Activated CD8-positive, alpha-beta T cell treated with anti-CD3 and anti-CD28 coated beads for 36 hours (primary cell): ENCODE results near the gene TMED1. TPM values are rescaled to one million over a fixed set of nuclear protein-coding genes. Genes with fewer than 3 reads are reported as not detected.
A peak's percentile ranks its signal among the peaks of the same experiment; 100 is the strongest.

Experiments
- ATAC-seq: fragments of 200-7000 bp; cut with Tn5 transposase; one replicate; pipeline ENCODE4 v1.10.0; 2021; ENCODE audit warnings: mild to moderate bottlenecking, moderate library complexity
- CTCF ChIA-PET: fragments of 350-600 bp; sonication (Branson Sonifier 250); formaldehyde crosslinking; loops from one replicate; lab custom pipeline; 2021; ENCODE audit warnings: antibody characterized with exemption; lab: Charles Lee
- POLR2A ChIA-PET: fragments of 350-600 bp; sonication (Branson Sonifier 250); formaldehyde crosslinking; loops from one replicate; lab custom pipeline; 2021; ENCODE audit warnings: antibody characterized with exemption; lab: Charles Lee
- DNase-seq: peaks from one replicate; pipeline ENCODE4 v3.0.0-alpha.2; 2020
- H3K27ac Mint-ChIP-seq: one replicate; pipeline ENCODE4 v1.8.0; 2021; ENCODE audit warnings: mild to moderate bottlenecking, mixed read lengths
- H3K27me3 Mint-ChIP-seq: one replicate; pipeline ENCODE4 v1.8.0; 2021; ENCODE audit warnings: mixed read lengths
- H3K36me3 Mint-ChIP-seq: one replicate; pipeline ENCODE4 v1.8.0; 2021; ENCODE audit warnings: low read depth, mixed read lengths
- H3K4me1 Mint-ChIP-seq: one replicate; pipeline ENCODE4 v1.8.0; 2021; ENCODE audit warnings: low read depth, mixed read lengths
- H3K4me3 Mint-ChIP-seq: one replicate; pipeline ENCODE4 v1.8.0; 2021; ENCODE audit warnings: mild to moderate bottlenecking, moderate library complexity, mixed read lengths
- H3K9me3 Mint-ChIP-seq: one replicate; pipeline ENCODE4 v1.8.0; 2021; ENCODE audit warnings: mixed read lengths
- intact Hi-C: fragments of 100-400 bp; cut with micrococcal nuclease; formaldehyde crosslinking; loops from one replicate; pipeline ENCODE4 v1.10.0; 2022
- total RNA-seq, 2 experiments: library from RNA; stranded (reverse); gene quantifications; one replicate each; pipeline ENCODE4 v1.2.3, GENCODE V29; 2021
- TF ChIP-seq, protein P1 (sequence below): fragments of 200-600 bp; IDR thresholded peaks from one replicate; pipeline ENCODE4 v1.8.0; 2022; ENCODE audit warnings: antibody characterized with exemption, mild to moderate bottlenecking

Gene TMED1, protein sequence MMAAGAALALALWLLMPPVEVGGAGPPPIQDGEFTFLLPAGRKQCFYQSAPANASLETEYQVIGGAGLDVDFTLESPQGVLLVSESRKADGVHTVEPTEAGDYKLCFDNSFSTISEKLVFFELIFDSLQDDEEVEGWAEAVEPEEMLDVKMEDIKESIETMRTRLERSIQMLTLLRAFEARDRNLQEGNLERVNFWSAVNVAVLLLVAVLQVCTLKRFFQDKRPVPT
- 10 to 100 TPM; 12.9 to 15.0 TPM for total RNA-seq

DNA sequence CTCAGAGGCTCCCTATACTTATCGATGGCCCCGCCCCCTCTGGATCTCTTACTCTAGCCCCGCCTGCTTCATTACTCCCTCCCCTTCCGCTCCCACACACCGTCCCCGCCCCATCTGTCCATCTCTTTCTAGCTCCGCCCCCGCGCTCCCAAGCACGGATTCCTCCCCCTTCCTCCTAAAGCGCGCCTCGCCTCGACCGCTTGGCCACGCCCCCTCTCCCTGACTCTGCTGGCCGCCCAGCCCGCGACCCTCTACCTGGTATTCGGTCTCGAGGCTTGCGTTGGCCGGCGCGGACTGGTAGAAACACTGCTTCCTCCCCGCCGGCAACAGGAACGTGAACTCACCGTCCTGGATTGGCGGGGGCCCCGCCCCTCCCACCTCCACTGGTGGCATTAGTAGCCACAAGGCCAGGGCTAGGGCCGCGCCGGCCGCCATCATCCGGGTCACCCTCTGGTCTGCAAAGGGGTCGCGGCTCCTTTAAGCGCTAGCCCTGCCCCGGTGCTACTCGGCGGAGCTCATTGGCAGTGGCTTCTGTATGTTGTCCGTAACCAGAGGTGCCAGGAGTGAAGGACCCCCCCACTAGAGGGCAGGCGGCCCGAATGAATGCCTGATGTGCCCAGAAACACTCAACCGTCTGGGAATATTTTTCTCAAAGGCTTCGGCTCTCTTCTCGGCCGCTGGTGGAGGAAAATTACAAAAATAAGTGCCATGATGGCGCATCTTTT is at the start of gene TMED1:
Gene TMED1 (minus strand): TSS at position 459 of the 725 bp plus-strand sequence. CDS start 21 bp downstream, at position 438.
- Mint-ChIP-seq H3K4me1 (peaks cover 16% of the 10 kb centered on the region), H3K4me3 (peak within 1 kb of the TSS; percentile 98), H3K27me3 (no peaks in the 10 kb centered on the region), H3K9me3 (peaks cover 10% of the 10 kb centered on the region), H3K27ac (peak within 1 kb of the TSS; percentile 99), H3K36me3 (peaks cover 14% of the 10 kb centered on the region)
- intact Hi-C loops: no loop called here
- TF ChIP-seq, protein P1, sequence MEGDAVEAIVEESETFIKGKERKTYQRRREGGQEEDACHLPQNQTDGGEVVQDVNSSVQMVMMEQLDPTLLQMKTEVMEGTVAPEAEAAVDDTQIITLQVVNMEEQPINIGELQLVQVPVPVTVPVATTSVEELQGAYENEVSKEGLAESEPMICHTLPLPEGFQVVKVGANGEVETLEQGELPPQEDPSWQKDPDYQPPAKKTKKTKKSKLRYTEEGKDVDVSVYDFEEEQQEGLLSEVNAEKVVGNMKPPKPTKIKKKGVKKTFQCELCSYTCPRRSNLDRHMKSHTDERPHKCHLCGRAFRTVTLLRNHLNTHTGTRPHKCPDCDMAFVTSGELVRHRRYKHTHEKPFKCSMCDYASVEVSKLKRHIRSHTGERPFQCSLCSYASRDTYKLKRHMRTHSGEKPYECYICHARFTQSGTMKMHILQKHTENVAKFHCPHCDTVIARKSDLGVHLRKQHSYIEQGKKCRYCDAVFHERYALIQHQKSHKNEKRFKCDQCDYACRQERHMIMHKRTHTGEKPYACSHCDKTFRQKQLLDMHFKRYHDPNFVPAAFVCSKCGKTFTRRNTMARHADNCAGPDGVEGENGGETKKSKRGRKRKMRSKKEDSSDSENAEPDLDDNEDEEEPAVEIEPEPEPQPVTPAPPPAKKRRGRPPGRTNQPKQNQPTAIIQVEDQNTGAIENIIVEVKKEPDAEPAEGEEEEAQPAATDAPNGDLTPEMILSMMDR: no peak
- ChIA-PET CTCF (interaction anchor here (0.8 to 3.6 kb wide), 14 partner anchors 7 to 136 kb away, joined by 3 to 40 read pairs (median 3); partner anchors contain the start of gene DNM2), POLR2A (interaction anchor here (0.6 to 2.6 kb wide), 13 partner anchors 15 to 269 kb away, joined by 3 to 12 read pairs (median 4); partner anchors contain the start of gene DNM2)
- ATAC-seq (peak; percentile 92), DNase-seq (peak; percentile 100)

GRCh38 chr19:10885201-10886169 is 49.5 kb upstream of the TMED1 start:
- DNase-seq (no peak), ATAC-seq (no peak)
- Mint-ChIP-seq H3K27me3 (no peaks in the 10 kb centered on the region), H3K4me1 (peaks cover 12% of the 10 kb centered on the region), H3K4me3 (no peak overlapping the region), H3K36me3 (peaks cover 5% of the 10 kb centered on the region), H3K27ac (no peak overlapping the region), H3K9me3 (no peaks in the 10 kb centered on the region)
- CTCF ChIA-PET: interaction anchor here (0.7 to 1.3 kb wide), 2 partner anchors 21 to 169 kb away, joined by 3 read pairs; no protein-coding TSS in a partner anchor
- POLR2A ChIA-PET: interaction anchor here (0.6 kb wide), 1 partner anchor 209 kb away, joined by 5 read pairs; no protein-coding TSS in a partner anchor
- TF ChIP-seq, protein P1: no peak
- intact Hi-C loops: no loop called here

DNA sequence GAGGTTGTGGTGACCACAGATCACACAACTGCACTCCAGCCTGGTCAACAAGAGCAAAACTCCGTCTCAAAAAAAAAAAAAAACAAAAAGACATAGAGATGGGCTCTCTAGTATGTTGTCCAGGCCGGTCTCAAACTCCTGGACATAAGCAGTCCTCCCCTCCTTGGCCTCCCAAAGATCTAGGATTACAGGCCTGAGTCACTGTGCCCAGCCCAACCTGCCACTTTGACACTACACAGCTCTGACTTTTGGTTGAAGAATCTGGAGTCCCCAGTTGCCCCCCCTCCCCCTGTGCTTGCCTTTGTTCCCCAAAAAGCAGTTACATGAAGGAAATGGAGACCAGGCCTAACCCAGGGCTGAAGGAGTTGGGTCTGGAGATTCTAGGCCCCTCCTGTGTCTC is 48.3 kb upstream of the TMED1 start:
- Mint-ChIP-seq H3K27me3 (no peaks in the 10 kb centered on the region), H3K36me3 (peaks cover 7% of the 10 kb centered on the region), H3K27ac (no peak overlapping the region), H3K4me1 (peaks cover 16% of the 10 kb centered on the region), H3K4me3 (no peak overlapping the region), H3K9me3 (no peaks in the 10 kb centered on the region)
- TF ChIP-seq, protein P1: no peak
- intact Hi-C loops: no loop called here
- CTCF ChIA-PET: no interaction called here
- no peak for DNase-seq
- POLR2A ChIA-PET: no interaction called here
- ATAC-seq: no peak

DNA sequence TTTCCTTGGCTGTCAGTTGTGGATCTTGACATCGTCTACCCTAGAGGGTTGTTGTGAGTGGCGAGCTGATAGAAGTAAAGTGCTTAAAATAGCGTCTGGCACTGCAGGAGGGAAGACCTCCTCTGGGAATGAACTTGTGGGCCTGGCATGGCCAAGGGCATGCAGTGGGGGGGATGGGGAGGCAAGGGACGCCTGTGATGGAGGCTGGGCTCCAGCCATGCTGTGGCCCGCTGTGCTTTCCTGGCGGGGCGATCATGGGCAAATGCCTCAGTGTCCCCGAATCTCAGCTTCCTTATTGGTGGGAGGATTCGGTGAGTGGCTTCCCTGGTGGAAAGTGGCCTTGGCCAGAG is 46.1 kb upstream of the TMED1 start:
- Mint-ChIP-seq H3K4me1 (peaks cover 26% of the 10 kb centered on the region), H3K9me3 (no peaks in the 10 kb centered on the region), H3K27ac (no peak overlapping the region), H3K27me3 (no peaks in the 10 kb centered on the region), H3K36me3 (peaks cover 13% of the 10 kb centered on the region), H3K4me3 (no peak overlapping the region)
- intact Hi-C loops: no loop called here
- CTCF ChIA-PET: interaction anchor here (1.0 to 1.6 kb wide), 2 partner anchors 10 to 16 kb away, joined by 3 to 11 read pairs; partner anchors contain the start of gene CARM1
- TF ChIP-seq, protein P1: no peak
- DNase-seq (no peak), ATAC-seq (no peak)
- POLR2A ChIA-PET: interaction anchor here (1.4 to 1.5 kb wide), 2 partner anchors 9 to 18 kb away, joined by 4 to 9 read pairs; no protein-coding TSS in a partner anchor
